ENCODE measurements around the gene C4A.
A peak's percentile ranks its signal among the peaks of the same experiment; 100 is the strongest.
"Not testable (repeated sequence)": the region's sequence is repeated elsewhere in the genome, so short reads cannot be mapped to it uniquely, and the experiment has no call there.

Gene C4A

DNA sequence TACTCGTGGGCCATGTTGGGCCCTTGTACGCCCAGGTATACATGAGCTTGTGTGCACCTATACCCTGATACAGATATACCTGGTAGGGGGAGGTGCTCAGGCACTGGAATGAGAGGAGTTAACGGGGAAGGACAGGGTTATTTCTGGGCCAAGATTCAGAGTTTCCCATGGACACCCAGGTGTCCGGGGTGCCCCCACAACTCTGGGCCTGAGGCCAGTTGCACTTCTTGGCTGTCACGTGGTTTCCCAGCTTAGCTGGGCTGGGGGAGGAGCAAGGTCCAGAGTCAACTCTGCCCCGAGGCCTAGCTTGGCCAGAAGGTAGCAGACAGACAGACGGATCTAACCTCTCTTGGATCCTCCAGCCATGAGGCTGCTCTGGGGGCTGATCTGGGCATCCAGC, at the start of gene C4A:
Gene C4A (plus strand): TSS at position 314 of the 400 bp plus-strand sequence. CDS start 51 bp downstream, at position 365.
- not testable (repeated sequence) for DNase-seq (ENCODE audit: low read depth)

DNA sequence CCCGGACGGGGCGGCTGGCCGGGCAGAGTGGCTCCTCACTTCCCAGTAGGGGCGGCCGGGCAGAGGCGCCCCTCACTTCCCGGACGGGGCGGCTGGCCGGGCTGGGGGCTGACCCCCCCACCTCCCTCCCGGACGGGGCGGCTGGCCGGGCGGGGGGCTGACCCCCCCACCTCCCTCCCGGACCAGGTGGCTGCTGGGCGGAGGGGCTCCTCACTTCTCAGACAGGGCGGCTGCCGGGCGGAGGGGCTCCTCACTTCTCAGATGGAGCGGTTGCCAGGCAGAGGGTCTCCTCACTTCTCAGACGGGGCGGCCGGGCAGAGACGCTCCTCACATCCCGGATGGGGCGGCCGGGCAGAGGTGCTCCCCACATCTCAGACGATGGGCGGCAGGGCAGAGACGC, 49.7 kb upstream of the C4A start:
- DNase-seq (ENCODE audit: low read depth): not testable (repeated sequence)

DNA sequence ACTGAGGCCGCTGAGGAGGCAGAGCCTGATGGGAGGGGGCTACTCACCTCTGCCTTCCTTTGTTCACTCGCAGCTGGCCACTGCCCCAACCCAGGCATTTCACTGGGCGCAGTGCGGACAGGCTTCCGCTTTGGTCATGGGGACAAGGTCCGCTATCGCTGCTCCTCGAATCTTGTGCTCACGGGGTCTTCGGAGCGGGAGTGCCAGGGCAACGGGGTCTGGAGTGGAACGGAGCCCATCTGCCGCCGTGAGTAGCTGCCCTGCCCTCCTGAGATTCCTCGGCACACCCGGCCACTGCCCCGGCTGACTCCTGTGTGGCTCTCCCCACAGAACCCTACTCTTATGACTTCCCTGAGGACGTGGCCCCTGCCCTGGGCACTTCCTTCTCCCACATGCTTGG, 48.3 kb upstream of the C4A start:
- no peak for DNase-seq (ENCODE audit: low read depth)

DNA sequence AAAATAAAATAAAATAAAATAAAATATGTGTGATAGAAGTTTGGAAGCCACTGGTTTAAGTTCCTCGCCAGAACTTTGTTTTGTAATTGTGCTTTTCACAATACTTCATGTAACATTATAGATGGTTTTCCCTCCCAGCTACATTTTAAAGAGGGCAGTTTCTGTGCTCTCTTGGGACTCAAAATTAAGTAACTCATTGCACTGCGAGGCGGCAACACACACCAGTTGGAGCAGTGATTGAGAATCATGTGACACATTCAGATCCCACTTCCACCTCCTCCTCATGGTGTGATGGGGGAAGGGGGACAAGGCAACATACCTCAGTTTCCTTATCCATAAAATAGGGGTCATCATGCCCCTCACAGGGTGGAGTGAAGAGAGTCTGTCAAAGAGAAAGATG, 46.8 kb upstream of the C4A start:
- DNase-seq (ENCODE audit: low read depth): no peak

DNA sequence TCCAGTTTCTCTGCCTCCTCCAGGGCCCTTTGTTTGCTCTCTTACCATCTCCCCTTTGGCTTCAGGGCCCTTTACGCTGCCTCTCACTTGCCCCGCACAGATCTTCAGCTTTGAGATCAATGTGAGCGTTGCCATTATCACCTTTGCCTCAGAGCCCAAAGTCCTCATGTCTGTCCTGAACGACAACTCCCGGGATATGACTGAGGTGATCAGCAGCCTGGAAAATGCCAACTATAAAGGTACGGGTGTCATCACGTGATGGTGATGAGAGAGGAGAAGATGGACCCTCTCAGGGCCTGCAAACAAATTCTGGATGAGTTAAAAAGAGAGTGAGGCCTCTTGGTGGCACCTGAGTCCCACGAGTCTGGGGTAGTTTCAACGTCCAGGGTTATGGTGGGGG, 46.0 kb upstream of the C4A start:
- no peak for DNase-seq (ENCODE audit: low read depth)

DNA sequence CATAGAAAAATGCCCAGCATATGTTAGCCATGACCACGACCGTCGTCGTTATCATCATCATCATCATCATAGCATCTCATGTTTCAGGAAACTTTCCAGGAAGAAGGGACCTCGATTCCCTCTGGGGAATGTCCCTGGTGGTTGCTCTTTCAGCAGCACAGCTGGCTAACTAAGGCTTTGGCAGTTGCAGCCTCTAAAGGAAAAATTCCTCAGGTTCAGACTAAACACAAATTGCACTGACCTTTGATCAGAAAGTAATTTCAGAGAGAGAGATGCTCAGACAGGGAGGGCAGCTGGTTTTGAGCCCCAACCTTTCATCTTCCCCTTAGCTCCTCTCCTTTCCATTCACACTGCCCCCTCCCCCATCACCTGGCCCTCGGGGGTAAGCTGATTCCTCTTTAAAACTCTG, 41.6 kb upstream of the C4A start:
- DNase-seq (ENCODE audit: low read depth): peak; percentile 42

DNA sequence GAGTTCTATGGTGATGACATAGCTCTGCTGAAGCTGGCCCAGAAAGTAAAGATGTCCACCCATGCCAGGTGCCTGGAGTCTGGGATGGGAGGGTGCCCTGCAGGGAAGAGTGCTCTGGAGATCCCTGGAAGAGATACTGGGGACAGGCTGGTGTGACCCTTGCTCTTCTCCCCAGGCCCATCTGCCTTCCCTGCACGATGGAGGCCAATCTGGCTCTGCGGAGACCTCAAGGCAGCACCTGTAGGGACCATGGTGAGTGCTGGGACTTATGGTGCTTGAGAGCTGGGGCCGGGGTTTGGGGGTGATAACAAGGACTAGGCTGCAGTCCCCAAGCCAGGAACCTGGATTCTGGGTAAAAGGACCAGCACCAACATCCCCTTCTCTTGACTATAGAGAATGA, 38.1 kb upstream of the C4A start:
- no peak for DNase-seq (ENCODE audit: low read depth)

DNA sequence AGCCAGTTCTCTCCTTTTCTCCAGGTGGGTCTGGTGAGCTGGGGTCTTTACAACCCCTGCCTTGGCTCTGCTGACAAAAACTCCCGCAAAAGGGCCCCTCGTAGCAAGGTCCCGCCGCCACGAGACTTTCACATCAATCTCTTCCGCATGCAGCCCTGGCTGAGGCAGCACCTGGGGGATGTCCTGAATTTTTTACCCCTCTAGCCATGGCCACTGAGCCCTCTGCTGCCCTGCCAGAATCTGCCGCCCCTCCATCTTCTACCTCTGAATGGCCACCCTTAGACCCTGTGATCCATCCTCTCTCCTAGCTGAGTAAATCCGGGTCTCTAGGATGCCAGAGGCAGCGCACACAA, 36.7 kb upstream of the C4A start:
- no peak for DNase-seq (ENCODE audit: low read depth)

DNA sequence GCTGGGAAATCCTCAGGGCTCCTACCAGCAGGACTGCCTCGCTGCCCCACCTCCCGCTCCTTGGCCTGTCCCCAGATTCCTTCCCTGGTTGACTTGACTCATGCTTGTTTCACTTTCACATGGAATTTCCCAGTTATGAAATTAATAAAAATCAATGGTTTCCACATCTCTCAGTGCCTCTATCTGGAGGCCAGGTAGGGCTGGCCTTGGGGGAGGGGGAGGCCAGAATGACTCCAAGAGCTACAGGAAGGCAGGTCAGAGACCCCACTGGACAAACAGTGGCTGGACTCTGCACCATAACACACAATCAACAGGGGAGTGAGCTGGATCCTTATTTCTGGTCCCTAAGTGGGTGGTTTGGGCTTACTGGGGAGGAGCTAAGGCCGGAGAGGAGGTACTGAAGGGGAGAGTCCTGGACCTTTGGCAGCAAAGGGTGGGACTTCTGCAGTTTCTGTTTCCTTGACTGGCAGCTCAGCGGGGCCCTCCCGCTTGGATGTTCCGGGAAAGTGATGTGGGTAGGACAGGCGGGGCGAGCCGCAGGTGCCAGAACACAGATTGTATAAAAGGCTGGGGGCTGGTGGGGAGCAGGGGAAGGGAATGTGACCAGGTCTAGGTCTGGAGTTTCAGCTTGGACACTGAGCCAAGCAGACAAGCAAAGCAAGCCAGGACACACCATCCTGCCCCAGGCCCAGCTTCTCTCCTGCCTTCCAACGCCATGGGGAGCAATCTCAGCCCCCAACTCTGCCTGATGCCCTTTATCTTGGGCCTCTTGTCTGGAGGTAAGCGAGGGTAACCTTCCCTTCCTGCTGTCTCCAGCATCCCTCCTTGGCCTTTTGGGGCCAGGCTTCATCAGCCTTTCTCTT, 36.1 kb upstream of the C4A start, which contains the start of gene CFB:
Gene CFB (plus strand): TSS at position 589 of the 863 bp plus-strand sequence. CDS start 127 bp downstream, at position 716.
- DNase-seq (ENCODE audit: low read depth): peak; percentile 88

DNA sequence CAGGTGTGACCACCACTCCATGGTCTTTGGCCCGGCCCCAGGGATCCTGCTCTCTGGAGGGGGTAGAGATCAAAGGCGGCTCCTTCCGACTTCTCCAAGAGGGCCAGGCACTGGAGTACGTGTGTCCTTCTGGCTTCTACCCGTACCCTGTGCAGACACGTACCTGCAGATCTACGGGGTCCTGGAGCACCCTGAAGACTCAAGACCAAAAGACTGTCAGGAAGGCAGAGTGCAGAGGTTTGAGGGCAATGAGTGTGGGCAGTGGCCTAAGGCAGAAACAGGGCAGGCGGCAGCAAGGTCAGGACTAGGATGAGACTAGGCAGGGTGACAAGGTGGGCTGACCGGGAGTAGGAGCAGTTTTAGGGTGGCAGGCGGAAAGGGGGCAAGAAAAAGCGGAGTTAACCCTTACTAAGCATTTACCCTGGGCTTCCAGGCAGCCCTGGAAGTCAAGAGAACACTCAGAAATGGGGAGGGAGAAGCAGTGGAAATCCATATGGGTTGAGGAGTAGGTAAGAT, 35.4 kb upstream of the C4A start:
- DNase-seq (ENCODE audit: low read depth): no peak

DNA sequence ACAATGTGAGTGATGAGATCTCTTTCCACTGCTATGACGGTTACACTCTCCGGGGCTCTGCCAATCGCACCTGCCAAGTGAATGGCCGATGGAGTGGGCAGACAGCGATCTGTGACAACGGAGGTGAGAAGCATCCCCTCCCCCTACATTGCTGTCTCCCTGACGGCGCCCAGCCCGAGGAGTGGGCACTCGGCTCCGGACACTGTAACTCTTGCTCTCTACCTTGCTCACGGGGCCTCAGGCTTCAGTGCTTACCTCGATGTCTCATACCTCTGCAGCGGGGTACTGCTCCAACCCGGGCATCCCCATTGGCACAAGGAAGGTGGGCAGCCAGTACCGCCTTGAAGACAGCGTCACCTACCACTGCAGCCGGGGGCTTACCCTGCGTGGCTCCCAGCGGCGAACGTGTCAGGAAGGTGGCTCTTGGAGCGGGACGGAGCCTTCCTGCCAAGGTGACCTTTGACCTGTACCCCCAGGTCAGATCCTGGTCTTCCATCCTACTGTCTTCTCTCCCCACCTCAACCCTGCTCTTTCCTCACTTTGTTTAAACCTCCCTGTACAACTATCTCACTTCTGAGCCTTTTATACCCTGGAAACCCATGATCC, 34.7 kb upstream of the C4A start:
- DNase-seq (ENCODE audit: low read depth): no peak

DNA sequence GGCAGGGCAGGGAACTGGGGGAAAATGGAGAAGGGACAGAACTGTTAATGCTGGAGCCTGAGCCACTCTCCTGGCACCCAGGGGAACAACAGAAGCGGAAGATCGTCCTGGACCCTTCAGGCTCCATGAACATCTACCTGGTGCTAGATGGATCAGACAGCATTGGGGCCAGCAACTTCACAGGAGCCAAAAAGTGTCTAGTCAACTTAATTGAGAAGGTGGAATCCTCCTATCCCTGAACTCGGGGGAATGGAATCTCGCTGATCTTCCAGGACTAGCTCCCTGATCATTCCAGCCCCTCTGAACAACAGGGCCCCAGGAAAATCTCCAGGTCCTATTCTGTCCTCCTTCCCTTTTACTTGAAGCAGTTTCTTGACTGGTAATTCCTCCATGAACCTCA, 34.0 kb upstream of the C4A start:
- DNase-seq (ENCODE audit: low read depth): no peak

DNA sequence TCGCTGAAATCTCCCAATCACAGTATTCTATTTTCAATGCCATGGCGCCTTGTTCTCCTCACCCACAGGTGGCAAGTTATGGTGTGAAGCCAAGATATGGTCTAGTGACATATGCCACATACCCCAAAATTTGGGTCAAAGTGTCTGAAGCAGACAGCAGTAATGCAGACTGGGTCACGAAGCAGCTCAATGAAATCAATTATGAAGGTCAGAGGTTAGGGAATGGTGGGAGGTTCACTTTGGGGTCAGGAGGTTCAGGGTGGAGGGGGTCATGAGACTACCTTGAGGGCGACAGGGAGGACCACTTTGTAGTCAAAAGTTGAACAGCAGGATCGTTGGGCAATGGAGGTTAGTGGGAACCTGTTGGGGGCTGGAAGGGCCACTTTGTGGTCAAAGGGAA, 33.6 kb upstream of the C4A start:
- DNase-seq (ENCODE audit: low read depth): no peak

DNA sequence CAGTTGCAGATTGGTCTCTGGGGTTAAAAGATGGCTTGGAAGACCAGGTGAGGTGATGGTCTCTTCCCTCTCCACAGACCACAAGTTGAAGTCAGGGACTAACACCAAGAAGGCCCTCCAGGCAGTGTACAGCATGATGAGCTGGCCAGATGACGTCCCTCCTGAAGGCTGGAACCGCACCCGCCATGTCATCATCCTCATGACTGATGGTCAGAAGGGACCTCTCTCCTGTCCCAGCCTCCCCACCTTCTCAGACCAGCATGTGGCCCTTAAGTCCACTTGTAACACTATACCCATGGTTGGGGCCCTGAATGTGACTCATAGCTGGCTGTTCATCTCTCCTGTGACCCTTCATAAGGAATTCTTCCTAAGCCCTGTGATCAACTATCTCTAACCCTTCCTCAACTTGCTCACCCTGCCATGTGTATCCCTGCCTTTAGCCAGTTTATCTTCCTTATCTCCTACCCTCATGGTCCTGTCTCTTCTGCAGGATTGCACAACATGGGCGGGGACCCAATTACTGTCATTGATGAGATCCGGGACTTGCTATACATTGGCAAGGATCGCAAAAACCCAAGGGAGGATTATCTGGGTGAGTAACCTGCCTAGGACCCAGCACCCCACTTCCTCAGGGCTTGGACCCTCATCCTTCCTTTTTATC, 33.0 kb upstream of the C4A start:
- DNase-seq (ENCODE audit: low read depth): peak; percentile 57

DNA sequence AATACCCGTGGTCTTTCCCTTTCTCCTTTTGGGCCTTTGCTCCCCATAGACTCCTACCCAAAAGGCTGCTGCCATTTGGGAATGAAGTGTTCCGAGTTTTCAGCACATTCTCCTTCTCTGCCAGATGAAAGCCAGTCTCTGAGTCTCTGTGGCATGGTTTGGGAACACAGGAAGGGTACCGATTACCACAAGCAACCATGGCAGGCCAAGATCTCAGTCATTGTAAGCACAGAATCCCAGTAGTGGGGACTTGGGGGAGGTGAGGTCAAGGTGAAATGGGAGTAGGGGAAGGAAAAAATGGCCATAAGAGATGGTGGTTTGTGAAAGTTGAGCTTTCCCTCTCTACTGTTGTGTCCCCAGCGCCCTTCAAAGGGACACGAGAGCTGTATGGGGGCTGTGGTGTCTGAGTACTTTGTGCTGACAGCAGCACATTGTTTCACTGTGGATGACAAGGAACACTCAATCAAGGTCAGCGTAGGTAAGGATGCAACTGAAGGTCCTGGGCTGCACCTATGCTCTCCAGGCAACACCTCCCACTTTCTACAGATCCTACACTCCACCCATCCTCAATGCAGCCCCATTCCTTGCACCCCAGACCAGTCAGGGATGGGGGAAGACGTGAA, 31.8 kb upstream of the C4A start:
- DNase-seq (ENCODE audit: low read depth): no peak

DNA sequence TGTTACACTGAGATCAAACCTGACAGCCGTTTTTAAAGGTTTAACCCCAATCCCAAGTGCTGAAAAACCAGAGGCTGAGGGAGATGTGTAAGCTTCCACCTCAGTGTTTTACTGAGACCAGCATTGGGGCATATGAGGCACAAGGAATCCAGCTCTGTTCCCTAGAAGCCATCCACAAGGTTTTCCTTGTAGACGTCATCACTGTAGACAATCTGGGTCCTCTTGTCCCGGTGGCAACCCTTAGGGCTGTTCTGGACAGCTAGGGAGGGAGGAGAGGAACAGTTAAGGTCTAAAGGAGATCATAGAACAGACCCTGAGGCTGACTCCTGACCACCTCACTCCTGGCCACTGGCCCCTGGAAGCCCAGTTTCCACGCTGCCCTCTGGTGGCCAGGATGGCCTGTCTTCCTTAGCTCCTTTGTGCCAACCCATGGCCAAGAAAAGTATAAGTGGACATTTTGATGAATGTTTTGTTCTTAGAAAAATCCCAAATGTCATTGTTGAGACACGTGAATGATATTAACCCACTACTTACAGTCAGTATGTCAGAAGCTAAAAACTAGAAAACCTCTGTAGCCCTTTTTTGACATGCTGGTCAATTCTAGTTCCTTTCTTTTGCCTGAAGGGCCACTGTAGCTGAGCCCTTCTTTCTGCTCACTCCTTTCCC, 29.6 kb upstream of the C4A start:
- peak; percentile 60 for DNase-seq (ENCODE audit: low read depth)

DNA sequence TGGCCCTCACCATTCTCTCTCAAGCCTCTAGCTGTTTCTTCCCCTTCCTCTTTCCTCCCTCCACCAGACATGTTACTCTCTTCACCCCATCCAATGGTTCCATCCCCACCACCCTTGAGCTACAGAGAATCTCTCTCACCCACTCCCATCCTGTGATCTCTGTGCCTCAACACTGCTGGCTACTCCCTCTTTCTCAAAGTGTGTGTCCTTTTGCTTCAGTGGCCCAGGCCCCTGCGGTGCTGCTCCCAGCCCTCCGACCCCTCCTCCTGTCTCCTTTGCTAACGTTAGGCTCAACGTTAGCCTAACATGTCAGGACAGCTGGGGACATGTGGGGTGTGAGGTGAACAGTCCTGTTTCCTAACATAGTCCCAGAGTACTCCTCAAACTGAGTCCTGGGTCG, 29.0 kb upstream of the C4A start:
- no peak for DNase-seq (ENCODE audit: low read depth)

DNA sequence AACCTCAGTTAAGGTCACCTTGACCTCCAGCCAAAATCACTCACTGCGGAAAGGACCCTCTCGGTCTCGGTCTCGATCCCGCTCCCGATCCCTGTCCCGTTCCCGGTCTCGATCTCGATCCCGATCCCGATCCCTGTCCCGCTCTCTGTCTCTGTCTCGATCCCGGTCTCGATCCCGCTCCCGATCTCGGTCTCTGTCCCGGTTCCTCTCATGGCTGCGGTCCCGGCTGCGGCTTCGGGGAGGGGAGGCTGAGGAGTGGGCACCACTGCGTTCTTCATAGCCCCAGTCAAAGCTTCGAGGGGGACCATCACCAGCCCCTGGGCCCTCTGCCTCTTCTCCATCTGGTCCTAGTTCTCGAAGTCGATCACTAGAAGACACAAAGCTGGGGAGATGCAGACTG, 27.3 kb upstream of the C4A start:
- DNase-seq (ENCODE audit: low read depth): no peak

DNA sequence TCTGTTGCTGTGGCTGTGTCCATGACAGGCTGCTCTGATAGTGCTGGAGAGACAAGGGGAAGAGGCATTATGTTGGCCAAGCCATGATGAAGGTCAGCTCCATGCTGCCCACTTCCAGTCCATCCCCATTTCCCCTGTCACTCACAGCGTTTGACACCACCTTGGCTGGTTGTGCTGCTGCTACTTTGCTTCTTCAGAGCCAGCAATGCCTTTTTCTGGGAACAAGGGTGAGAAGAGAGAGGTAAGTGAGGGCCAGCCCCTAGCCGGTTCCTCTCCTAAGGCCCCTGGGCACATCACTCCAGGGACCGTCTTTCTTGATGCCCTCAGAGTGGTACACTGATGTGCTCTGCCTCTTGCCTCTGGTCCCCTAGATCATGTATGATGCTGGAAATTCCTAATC, 25.1 kb upstream of the C4A start:
- DNase-seq (ENCODE audit: low read depth): no peak

DNA sequence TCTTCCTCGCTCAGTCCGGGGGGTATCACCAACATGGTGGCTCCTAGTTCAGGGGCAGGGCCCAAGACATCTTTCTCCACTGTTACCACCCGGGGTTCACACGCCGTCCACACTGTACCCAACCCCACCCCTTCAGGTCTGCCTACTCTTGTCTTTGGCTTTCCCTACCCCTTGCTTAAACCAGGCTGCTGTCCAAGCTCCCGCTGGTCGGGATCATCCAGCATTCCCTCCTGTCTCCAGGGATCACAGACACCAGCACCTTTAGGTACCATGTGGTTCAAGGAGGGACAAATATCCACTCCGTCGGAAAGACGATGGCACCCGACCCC, 23.5 kb upstream of the C4A start:
- no peak for DNase-seq (ENCODE audit: low read depth)

DNA sequence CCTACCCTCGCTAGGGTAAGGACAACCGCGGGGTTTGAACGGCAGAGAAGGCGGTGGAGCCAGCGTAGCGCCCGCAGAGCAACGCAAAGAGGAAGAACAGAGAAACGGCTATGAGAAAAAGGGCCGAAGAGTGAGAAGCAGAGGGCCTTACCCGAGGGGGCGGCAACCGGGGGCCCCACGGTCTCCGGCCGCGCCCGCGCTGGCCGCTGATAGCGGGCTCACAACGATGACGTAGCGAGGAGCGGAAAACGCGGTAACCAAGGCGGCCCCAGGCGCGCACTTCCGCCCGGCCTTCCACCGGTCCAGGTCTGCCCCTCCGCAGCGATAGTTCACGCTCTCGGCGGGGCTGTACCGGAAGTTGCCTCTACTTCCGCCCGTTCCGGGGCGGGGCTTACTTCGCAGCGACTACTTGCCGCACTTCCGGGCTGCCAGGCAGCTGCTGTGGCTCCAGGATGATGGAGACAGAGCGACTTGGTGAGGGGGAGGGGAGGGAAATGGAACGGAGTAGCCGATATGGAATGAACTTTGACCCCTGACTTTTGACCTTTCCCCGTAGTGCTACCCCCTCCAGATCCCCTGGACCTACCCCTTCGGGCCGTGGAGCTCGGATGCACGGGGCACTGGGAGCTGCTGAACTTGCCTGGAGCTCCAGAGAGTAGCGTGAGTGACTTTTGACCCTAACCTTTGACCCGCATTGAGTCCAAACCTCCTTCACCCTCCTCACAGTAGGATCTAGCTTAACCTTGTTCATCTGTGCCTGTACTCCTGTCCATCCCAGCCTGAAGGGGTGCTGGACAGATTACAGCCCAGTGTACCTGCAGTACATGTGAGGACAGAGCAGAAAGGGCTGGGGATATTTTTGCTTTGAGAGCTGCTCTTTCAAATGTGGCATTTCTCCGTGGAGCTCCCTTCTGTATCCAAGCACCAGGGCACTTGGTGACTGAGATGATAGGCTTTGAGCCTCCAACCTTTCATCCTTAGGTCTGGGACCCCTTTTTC, 22.8 kb upstream of the C4A start, which contains the start of the genes NELFE and SKIC2:
Gene NELFE (minus strand): TSS at position 231 of the 999 bp plus-strand sequence. CDS start 525 bp downstream, outside the sequence.
Gene SKIC2 (plus strand): TSS at position 435 of the 999 bp plus-strand sequence. CDS start 18 bp downstream, at position 453.
- peak; percentile 99 for DNase-seq (ENCODE audit: low read depth)
